ENCODE measurements around the gene NEMP1.
A peak's percentile ranks its signal among the peaks of the same experiment; 100 is the strongest.

NEMP1 gene

DNA sequence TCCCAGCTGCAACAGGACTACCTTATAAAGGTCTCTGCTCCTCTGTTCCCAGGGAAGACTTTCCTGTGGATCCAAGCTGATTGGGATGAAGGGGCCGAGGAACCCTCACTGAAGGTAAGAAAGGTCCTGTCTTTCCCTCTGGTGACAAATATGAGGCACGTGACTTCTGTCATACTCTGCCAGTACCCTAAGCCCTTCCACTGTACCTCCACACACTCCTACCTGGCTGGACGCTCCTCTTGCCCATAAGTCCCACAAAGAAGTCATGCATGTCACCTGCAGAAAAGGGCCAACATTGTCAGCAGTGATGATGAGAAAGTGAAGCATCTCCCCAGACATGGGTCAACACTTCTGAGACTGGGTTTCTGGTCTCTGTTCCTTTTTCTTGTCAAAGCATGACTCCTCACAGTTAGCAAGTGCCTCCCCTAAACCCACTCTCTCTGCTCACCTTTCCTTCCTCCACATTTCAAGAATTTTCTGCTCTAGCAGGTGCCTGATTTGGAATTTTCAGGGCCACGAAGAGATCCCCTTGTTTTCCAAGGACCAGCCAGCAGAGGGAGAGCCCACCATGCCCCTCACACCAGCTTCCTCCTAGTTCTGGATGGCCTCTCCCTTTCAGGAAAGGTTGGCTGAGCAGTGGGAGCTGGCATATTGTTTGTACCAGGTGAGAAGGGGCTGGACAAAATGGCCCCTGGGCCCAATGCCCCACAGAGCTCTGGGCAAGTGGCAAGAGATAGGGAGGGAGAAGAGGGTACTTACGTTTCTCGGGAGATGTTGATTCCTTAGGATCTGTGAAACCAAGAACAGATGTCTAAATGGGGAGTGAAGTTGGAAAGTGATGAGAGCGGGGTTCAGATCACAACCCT is 65.8 kb downstream of the NEMP1 start:
- no peak overlapping the region for H3K4me3 ChIP-seq (ENCODE audit: low read depth in 1 of 5, low read length in 5 of 5)
- no peaks in the 10 kb centered on the region for H3K9me3 ChIP-seq (ENCODE audit: control insufficient read depth in 5 of 5, low read length in 5 of 5)
- no peak overlapping the region for H3K27ac ChIP-seq (ENCODE audit: low read depth, low read length)
- H3K4me1 ChIP-seq (ENCODE audit: control insufficient read depth in 5 of 5, insufficient read depth in 5 of 5, low read length in 5 of 5) = peaks cover 0 to 2% (median 0%) of the 10 kb centered on the region in 5 donors
- no peak overlapping the region for H3K9ac ChIP-seq (ENCODE audit: low read length in 5 of 5)
- H3K27me3 ChIP-seq (ENCODE audit: control insufficient read depth in 5 of 5, insufficient read depth in 4 of 5, low read length in 5 of 5) = peaks cover 13 to 31% (median 21%) of the 10 kb centered on the region in 5 donors
- no peaks in the 10 kb centered on the region for H3K36me3 ChIP-seq (ENCODE audit: control insufficient read depth in 5 of 5, insufficient read depth in 5 of 5, low read length in 5 of 5)

DNA sequence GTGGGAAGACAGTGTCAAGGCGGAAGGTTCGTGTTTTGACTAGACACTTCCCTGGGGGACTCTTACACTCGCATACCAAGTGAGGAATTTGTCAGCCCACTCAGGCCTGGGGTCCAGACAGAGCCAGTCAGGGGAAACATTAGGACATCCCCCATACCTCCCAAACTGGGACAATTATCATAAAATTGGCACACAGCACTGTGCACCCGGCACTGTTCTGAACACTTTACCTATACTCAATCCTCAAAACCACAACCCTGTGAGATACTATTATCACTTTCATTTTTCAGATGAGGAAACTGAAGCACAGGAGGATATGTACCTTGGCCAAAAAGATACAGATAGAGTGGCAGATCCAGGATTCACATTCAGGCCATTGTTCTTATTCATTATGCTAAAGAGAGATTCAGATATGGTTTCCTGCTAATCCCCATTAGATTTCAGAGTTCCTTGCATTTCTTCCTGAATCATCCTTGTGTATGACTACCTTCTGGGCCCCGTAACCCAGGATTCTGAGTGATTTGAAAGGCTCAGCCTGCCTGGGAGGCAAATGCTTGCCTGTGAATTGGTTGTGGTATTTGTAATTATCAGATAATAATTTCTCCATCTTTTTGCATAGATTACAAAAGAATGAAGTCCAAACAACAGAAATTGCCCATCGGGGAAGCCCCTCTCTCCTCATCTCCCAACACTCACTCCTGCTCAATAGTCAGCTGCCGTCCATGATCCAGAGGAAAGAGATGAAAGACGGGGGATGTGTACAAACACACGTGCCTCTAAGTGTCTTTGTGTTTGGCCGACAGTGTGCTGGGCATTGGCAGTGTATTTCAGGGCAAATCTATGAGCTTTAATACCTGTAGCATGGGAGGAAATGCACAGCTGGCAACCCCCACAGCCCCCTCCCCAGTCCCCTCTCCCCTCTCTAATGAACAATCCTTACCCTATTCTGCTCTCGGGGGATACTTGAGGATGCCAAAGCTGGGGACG is 66.9 kb downstream of the NEMP1 start:
- peaks cover 2 to 6% (median 3%) of the 10 kb centered on the region in 5 donors for H3K4me1 ChIP-seq (ENCODE audit: control insufficient read depth in 5 of 5, insufficient read depth in 5 of 5, low read length in 5 of 5)
- H3K9me3 ChIP-seq (ENCODE audit: control insufficient read depth in 5 of 5, low read length in 5 of 5) = no peaks in the 10 kb centered on the region
- no peak overlapping the region for H3K27ac ChIP-seq (ENCODE audit: low read depth, low read length)
- no peak overlapping the region for H3K9ac ChIP-seq (ENCODE audit: low read length in 5 of 5)
- H3K36me3 ChIP-seq (ENCODE audit: control insufficient read depth in 5 of 5, insufficient read depth in 5 of 5, low read length in 5 of 5) = no peaks in the 10 kb centered on the region
- H3K27me3 ChIP-seq (ENCODE audit: control insufficient read depth in 5 of 5, insufficient read depth in 4 of 5, low read length in 5 of 5) = peaks cover 13 to 31% (median 21%) of the 10 kb centered on the region in 5 donors
- no peak overlapping the region for H3K4me3 ChIP-seq (ENCODE audit: low read depth in 1 of 5, low read length in 5 of 5)

DNA sequence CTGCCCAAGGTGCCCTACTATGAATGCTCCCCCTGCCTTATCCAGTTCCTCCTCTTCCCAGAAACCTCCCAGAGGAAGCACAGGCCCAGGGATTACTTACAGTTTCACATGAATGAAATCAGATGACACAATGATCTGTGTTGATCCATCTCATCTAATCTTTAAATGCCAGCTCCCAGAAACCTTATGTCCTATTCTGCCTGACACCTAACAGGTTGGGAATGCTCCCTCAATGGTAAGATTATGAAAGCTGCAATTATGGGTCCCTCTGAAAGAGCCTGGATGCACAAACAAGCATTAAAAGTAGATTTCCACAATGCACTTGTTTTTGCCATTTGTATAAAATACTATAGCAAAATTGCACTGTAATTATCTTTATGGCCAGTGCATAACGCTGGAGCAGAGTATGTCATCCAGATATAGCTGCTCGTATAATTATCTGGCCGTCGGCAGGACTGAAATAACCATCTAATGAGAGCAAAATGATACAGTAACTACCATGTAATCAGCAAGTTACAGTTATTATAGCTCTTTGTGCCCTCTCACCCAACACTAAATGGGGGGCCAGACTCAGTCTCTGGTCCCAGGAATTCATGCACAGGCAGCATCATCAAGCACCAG is 67.9 kb downstream of the NEMP1 start:
- peaks cover 11 to 26% (median 15%) of the 10 kb centered on the region in 5 donors for H3K27me3 ChIP-seq (ENCODE audit: control insufficient read depth in 5 of 5, insufficient read depth in 4 of 5, low read length in 5 of 5)
- no peak overlapping the region for H3K9ac ChIP-seq (ENCODE audit: low read length in 5 of 5)
- H3K4me1 ChIP-seq (ENCODE audit: control insufficient read depth in 5 of 5, insufficient read depth in 5 of 5, low read length in 5 of 5) = peaks cover 3 to 11% (median 9%) of the 10 kb centered on the region in 5 donors
- H3K4me3 ChIP-seq (ENCODE audit: low read depth in 1 of 5, low read length in 5 of 5) = no peak overlapping the region
- no peaks in the 10 kb centered on the region for H3K36me3 ChIP-seq (ENCODE audit: control insufficient read depth in 5 of 5, insufficient read depth in 5 of 5, low read length in 5 of 5)
- H3K27ac ChIP-seq (ENCODE audit: low read depth, low read length) = no peak overlapping the region
- no peaks in the 10 kb centered on the region for H3K9me3 ChIP-seq (ENCODE audit: control insufficient read depth in 5 of 5, low read length in 5 of 5)

DNA sequence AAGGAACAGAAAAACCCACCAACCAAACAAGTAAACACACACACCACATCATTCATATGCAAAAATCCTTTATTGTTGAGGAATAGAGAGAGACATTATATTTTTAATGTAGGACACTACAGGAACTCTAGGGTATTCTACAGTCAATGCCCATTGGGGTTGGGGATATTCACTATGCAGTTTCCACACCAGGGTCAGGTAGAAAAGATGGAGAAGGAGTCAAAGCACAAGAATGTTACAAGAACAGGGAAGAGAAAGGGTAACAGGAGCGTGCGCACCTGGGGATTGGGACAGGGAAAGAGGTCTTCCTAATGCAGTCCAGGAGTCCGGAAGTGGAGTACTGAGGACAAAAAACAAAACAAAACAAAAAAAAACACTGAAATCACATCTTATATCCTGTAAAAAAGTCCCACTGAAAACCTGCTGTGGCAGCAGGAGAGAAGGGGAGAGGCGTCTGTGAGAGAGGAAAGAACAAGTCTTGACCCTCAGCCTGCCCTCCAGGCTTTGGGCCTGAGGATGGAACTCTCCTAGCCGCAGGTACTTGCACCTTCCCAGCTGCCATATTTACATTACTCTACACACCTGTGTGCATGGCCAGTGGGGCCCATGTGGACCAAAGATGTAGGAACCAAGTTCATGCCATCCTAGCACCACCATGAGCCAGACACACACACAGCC is 68.5 kb downstream of the NEMP1 start:
- no peaks in the 10 kb centered on the region for H3K36me3 ChIP-seq (ENCODE audit: control insufficient read depth in 5 of 5, insufficient read depth in 5 of 5, low read length in 5 of 5)
- H3K27me3 ChIP-seq (ENCODE audit: control insufficient read depth in 5 of 5, insufficient read depth in 4 of 5, low read length in 5 of 5) = peaks cover 8 to 19% (median 12%) of the 10 kb centered on the region in 5 donors
- H3K9ac ChIP-seq (ENCODE audit: low read length in 5 of 5) = no peak overlapping the region
- peaks cover 4 to 17% (median 16%) of the 10 kb centered on the region in 5 donors for H3K4me1 ChIP-seq (ENCODE audit: control insufficient read depth in 5 of 5, insufficient read depth in 5 of 5, low read length in 5 of 5)
- no peak overlapping the region for H3K27ac ChIP-seq (ENCODE audit: low read depth, low read length)
- no peak overlapping the region for H3K4me3 ChIP-seq (ENCODE audit: low read depth in 1 of 5, low read length in 5 of 5)
- no peaks in the 10 kb centered on the region for H3K9me3 ChIP-seq (ENCODE audit: control insufficient read depth in 5 of 5, low read length in 5 of 5)

DNA sequence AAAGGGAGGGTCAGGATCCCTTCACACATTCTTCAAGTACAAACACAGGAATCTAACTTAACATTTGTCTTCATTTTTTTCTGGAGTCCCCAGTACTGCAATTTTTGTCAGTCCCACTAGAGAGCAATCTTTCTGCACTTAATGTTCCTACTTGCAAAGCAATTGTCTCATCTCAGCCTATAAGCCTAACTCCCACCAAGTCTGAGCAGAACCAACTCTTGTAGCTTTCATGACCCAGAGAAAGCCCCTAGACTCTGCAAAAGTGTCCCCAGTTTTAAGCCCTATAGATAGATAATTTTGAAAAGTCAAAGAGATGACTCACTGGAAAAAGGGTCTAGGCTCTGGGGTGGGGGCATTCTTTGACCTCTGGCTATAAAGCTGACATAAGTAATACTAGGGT is 70.4 kb downstream of the NEMP1 start:
- Histone ChIP-seq H3K36me3 (ENCODE audit: control insufficient read depth in 5 of 5, insufficient read depth in 5 of 5, low read length in 5 of 5) (peaks cover 0 to 16% (median 16%) of the 10 kb centered on the region in 5 donors), H3K27me3 (ENCODE audit: control insufficient read depth in 5 of 5, insufficient read depth in 4 of 5, low read length in 5 of 5) (peaks cover 0 to 6% (median 4%) of the 10 kb centered on the region in 5 donors), H3K9me3 (ENCODE audit: control insufficient read depth in 5 of 5, low read length in 5 of 5) (no peaks in the 10 kb centered on the region), H3K4me3 (ENCODE audit: low read depth in 1 of 5, low read length in 5 of 5) (no peak overlapping the region), H3K27ac (ENCODE audit: low read depth, low read length) (no peak overlapping the region), H3K4me1 (ENCODE audit: control insufficient read depth in 5 of 5, insufficient read depth in 5 of 5, low read length in 5 of 5) (peaks cover 4 to 24% (median 22%) of the 10 kb centered on the region in 5 donors), H3K9ac (ENCODE audit: low read length in 5 of 5) (peak overlapping the region in 1 of 5 donors; percentile 27)

DNA sequence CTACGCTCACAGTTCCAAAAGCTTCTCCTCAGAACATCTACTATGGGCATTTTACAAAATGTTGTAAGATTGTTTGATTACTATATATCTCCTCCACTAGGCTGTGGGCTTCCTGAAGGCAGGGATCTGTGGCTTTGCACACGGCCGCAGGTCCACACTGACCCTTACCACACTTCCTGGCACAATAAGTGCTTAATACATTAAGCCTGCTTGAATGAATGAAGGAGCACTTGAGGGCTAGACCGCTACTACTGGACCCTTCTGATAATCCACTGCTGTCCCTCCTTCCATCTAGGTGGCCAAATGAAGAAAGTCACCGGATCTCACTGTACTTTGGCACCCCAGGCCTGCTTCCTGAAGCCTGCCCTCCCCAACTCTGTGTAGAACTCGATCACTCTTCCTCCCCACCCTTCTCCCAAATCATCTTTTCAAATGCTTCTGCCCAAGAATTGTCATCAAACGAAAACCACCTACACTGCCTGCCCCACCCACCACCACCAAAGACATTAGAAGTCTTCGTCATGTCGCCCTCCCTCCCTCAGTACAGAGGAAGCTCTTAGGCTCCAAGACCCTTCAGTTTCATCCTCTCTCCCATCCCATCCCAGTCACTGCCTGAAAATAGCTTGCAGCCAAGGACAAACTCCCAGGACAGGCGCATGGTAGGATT is 71.6 kb downstream of the NEMP1 start:
- peak overlapping the region in 3 of 5 donors; percentile 40 to 66 (median 59) for H3K9ac ChIP-seq (ENCODE audit: low read length in 5 of 5)
- peaks cover 4 to 24% (median 22%) of the 10 kb centered on the region in 5 donors for H3K4me1 ChIP-seq (ENCODE audit: control insufficient read depth in 5 of 5, insufficient read depth in 5 of 5, low read length in 5 of 5)
- no peak overlapping the region for H3K27ac ChIP-seq (ENCODE audit: low read depth, low read length)
- H3K27me3 ChIP-seq (ENCODE audit: control insufficient read depth in 5 of 5, insufficient read depth in 4 of 5, low read length in 5 of 5) = no peaks in the 10 kb centered on the region
- no peaks in the 10 kb centered on the region for H3K9me3 ChIP-seq (ENCODE audit: control insufficient read depth in 5 of 5, low read length in 5 of 5)
- H3K36me3 ChIP-seq (ENCODE audit: control insufficient read depth in 5 of 5, insufficient read depth in 5 of 5, low read length in 5 of 5) = peaks cover 2 to 29% (median 28%) of the 10 kb centered on the region in 5 donors
- peak overlapping the region; percentile 42 to 58 (median 48) for H3K4me3 ChIP-seq (ENCODE audit: low read depth in 1 of 5, low read length in 5 of 5)

DNA sequence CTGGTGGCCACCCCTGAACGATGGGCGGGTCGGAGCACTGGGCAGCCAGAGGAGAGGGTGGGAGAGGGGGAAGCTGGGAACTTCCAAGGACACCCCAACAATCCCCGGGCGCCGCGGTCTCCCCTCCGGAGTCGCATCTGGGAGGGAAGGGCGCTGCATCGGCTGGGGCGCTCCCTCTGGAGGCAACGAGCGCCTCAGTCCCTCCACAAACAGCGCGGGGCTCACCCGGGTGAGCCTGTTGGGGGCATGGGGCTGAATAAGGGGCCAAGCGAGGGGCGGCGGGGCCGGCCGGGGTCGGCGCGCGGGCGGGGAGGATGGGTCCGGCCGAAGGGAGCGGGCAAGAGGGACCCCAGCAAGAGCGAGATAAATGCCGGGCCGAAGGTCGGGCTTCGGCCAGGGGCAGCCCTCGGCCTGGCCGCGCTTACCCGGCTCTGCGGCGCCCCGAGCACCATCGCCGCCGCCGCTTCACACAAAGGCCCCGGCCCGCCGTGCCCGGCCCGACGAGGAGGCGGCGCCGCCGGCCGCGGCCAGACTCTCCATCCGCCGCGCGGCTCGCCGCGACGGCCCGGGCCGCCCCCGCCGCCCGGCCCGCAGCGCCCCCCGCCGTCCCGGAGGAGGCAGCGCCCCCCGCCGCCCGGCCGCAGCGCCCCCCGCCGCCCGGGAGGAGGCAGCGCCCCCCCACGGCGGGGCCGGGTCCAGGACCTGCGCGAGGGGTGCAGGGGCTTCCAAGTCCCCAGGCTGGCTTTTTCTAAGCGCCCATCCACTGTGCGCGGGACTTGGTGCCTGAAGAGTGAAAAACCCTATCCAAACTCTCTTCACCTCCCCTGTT is 72.4 kb downstream of the NEMP1 start, which contains the start of gene ZBTB39:
Gene ZBTB39 (minus strand): TSS at position 567 of the 829 bp plus-strand sequence. CDS start 1,629 bp downstream, outside the sequence.
- H3K4me3 ChIP-seq (ENCODE audit: low read depth in 1 of 5, low read length in 5 of 5) = peak within 1 kb of the TSS; percentile 70 to 82 (median 74)
- H3K36me3 ChIP-seq (ENCODE audit: control insufficient read depth in 5 of 5, insufficient read depth in 5 of 5, low read length in 5 of 5) = peaks cover 2 to 34% (median 29%) of the 10 kb centered on the region in 5 donors
- peak within 1 kb of the TSS; percentile 54 for H3K27ac ChIP-seq (ENCODE audit: low read depth, low read length)
- H3K4me1 ChIP-seq (ENCODE audit: control insufficient read depth in 5 of 5, insufficient read depth in 5 of 5, low read length in 5 of 5) = peaks cover 4 to 31% (median 30%) of the 10 kb centered on the region in 5 donors
- H3K9ac ChIP-seq (ENCODE audit: low read length in 5 of 5) = peak within 1 kb of the TSS; percentile 91 to 96 (median 94)
- no peaks in the 10 kb centered on the region for H3K27me3 ChIP-seq (ENCODE audit: control insufficient read depth in 5 of 5, insufficient read depth in 4 of 5, low read length in 5 of 5)
- H3K9me3 ChIP-seq (ENCODE audit: control insufficient read depth in 5 of 5, low read length in 5 of 5) = no peaks in the 10 kb centered on the region

Data from subcutaneous abdominal adipose tissue (tissue), 5 donors.